NCI-H146 (cell line): ENCODE data around the gene TAOK1.
A peak's percentile ranks its signal among the peaks of the same experiment; 100 is the strongest.
"Not testable (repeated sequence)": the region's sequence is repeated elsewhere in the genome, so short reads cannot be mapped to it uniquely, and the experiment has no call there.

Experiments used
- DNase-seq: peaks from one replicate; lab custom pipeline; 2025; lab: John Stamatoyannopoulos, UW

TAOK1 gene

DNA sequence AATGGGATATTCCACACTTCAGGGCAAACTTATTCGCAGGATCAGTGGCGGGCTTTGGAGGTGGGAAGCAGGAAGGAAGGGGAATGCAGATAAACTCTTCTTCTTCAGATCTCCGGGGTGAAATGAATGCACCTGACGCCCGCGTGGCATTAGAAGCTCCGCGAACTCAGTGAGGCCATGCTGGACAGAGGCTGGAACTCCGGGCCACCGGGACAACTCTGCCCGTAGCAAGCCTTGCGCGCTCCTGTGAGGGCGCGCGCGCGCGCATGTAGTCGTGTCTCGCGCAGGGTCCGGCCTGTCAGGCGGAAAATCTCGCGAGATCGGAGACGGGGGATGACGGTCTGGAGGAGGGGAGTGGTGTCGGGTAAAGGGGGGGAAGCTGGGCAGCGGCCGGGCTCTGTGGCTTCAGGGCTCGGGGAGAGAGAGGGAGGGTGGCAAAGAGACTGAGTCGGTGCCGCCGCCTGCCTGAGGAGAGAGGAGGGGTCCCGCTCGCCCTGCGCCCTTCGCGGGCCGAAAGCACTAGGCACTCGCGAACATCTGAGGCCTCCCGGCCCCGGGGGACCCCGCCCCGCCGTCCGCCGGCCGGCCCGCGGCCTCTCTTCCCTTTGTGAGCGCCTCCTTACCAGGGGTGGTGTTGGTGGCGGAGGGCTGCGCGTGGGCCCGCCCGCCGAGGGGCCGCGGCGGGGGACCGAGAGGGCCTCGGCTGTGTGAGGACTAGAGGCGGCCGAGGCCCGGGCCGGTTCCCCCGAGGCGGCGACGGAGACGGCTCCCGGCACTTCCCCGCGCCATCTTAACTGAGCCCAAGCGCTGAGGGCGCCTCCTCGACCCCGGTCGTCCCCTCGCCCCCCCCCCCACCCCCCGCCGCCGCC is at the start of gene TAOK1:
TAOK1 (plus strand) TSS at position 382 of the 869 bp plus-strand sequence. CDS start 61,186 bp downstream, outside the sequence.
- peak; percentile 97 for DNase-seq

GRCh38 chr17:29341726-29342125 is 48.4 kb upstream of the TAOK1 start:
- DNase-seq: no peak

- DNase-seq: no peak
Measured at GRCh38 chr17:29342158-29342765, 47.9 kb upstream of the TAOK1 start.

DNA sequence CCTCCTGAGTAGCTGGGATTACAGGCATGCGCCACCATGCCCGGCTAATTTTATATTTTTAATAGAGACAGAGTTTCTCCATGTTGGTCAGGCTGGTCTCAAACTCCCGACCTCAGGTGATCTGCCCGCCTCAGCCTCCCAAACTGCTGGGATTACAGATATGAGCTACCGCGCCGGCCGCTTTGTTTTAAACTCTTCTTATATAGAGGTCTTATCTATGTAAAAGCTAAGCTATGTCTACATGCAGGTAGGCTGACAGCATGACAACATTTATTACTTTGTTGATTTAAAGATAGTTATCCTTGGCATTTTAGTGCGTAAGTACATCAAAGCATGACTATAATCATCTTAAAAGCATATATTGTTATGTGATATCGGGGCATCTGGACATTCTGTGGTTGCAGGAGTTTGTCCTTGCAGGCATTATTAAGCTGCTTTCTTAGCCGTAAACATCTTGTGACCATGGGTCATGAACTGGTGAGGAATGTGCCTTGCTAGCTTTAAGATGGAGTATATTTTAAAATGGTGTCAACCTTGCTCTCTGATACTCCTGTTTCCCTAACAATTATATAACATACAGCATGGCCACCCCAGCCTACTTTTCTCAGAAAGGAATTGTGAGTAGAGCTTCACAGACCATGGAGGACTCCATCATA is 45.8 kb upstream of the TAOK1 start:
- no peak for DNase-seq

- no peak for DNase-seq
Measured at GRCh38 chr17:29345066-29345465, 45.1 kb upstream of the TAOK1 start.

GRCh38 chr17:29345470-29345869 is 44.7 kb upstream of the TAOK1 start:
- not testable (repeated sequence) for DNase-seq

GRCh38 chr17:29346462-29346861 is 43.7 kb upstream of the TAOK1 start:
- DNase-seq: no peak

DNA sequence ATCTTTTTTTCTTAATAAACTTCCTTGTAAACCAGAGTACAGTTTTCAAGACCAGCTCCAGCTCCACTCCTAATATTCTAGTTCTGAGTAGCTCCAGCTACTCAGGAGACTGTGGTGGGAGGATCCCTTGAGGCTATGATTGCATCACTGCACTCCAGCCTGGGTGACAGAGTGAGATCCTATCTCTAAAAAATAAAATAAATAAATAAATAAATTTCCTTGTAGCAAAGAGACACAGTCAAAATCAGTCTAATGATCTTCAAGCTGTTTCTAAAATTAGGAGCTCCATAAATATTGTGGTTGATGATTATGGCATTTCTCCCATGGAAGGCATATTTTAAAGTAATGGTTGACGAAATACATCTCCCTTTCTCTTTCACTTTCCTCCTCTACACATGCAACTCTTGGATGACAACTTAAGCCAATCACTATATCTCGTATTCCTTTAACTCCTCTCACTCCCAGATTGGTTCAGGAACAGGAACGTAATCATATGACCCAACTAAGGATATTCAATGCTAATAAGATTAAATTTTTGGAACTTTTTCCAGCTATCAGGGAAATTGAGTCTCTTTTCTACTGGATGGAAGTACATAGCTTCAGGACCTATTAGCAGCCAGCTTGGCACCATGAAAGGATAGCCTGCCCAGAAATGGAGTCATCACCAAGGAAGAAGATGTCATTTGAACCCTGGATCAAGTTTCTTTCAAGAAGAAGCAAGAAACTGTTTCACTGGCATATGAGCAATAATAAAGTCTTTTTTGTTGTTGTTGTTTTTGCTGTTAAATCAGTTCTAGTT is 42.1 kb upstream of the TAOK1 start:
- DNase-seq: no peak

DNA sequence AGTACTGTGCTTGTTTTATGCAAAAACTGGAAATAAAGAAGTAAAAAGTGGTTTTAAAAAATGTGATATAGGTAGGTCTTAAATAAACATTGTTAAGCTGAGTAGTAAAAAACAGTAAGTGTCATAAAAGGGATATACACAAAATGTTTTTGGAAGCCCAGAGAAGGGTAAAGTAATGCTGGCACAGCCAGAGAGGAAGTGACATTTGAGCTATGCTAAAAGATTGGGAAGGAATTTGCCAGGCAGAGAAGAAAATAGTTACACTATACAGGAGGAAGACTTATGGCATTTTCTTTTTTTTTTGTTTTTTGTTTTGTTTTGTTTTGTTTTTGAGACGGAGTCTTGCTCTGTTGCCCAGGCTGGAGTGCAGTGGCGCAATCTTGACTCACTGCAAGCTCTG is 40.8 kb upstream of the TAOK1 start:
- no peak for DNase-seq

- DNase-seq: no peak
Measured at GRCh38 chr17:29352146-29352545, 38.0 kb upstream of the TAOK1 start.

- no peak for DNase-seq
Measured at GRCh38 chr17:29357232-29357631, 32.9 kb upstream of the TAOK1 start.

DNA sequence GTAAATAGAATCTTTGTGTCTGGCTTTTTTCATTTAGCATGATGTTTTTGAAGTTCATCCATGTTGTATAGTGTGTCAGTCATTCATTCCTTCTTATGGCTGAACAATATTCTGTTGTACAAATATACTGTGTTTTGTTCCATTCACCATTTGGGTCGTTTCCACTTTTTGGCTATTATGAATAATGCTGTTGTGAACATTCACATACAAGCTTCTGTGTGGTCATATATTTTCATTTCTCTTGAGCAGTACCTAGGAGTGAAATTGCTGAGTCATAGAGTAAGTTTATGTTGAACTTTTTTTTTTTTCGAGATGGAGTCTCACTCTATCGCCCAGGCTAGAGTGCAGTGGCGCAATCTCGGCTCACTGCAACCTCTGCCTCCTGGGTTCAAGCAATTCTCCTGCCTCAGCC is 32.3 kb upstream of the TAOK1 start:
- no peak for DNase-seq

DNA sequence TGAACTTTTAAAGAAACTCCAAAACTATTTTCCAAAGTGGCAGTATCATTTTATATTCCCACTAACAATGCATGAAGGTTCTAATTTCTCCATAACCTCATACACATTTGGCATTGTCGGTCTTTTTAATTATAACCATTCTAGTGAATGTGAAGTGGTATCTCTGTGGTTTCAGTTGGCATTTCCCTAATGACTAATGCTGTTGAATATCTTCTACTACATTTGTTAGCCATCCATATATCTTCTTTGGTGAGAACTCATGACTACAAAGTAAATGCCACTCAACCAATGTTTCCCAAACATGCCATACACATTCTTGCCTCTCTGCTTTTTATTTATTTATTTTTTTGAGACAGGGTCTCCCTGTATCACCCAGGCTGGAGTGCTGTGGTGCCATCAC is 31.7 kb upstream of the TAOK1 start:
- DNase-seq: no peak

GRCh38 chr17:29359777-29360176 is 30.4 kb upstream of the TAOK1 start:
- DNase-seq: no peak

- no peak for DNase-seq
Measured at GRCh38 chr17:29363716-29364115, 26.4 kb upstream of the TAOK1 start.

DNA sequence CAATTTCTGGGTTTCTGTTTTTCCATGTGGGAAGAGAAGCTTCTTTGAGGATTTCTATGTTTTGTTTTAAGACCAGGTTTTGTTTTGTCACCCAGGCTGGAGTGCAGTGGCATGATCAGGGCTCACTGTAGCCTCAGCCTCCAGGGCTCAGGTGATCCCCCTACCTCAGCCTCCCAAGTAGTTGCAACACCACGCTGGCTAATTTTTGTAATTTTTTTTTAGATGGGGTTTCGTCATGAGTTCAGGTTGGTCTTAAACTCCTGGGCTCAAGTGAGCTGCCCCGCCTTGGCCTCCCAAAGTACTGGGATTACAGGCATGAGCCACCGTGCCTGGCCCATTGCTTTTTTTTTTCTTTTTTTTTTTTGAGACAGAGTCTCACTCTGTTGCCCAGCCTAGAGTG is 25.5 kb upstream of the TAOK1 start:
- no peak for DNase-seq

DNA sequence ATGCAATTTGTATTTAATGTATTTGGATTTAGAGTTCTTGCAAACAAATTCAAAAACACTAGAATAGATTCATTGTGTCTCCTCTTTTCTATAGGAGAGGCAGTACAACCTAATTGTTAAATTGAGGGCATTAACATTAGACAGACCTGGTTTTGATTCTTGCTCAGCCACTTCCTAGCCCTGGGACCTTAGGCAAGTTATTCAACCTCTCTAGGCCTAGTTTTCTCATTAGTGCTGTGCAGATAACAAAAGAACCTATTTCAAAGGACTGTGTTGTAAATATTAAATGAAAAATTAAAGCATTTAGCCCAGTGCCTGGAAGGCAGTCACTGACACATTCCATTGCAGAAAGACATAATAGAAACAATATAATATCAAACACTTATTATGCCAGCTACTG is 22.0 kb upstream of the TAOK1 start:
- DNase-seq: no peak

- DNase-seq: no peak
Measured at GRCh38 chr17:29368926-29369325, 21.2 kb upstream of the TAOK1 start.

DNA sequence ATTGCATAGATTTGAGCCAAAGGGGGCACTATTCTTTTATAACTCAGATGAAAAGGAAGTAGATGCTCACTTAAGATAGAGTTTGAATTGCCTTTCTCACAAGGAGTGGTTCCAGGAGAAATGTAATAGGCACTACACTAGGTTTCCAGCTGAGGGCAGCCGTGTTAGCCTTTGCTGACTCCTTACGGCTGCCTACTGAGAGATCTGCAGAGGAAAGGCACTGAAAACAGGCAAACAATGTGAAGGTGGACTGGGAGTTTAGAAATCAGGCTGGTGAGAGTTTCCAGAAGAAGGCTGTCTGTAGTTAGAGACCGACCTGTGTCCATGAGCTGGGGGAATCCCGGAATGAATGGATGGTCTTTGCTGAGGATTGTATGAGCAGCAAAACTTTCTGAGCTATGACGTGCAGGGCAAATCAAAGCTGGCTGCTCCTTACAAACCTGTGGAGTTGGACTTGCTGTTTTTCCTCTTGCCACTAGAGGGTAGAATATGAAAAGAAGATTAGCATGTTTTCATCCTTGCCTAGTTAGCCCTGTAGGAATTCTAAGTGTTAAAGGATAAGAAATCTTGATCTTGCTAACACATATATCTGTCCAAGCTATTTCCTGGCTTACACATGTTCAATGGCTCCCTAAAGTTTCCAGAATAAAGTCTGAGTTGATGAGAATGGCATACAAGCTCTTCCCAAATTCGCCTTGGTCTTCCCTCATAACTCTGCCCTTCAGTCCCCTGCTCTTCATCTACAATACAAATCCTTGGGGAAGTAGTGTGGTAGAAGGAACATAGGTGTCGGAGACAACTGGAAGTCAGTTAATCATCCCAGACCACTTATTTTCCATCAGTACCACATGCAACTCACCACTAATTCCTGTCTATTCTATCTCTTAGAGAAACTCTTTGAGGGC is 20.1 kb upstream of the TAOK1 start:
- DNase-seq: peak; percentile 60

DNA sequence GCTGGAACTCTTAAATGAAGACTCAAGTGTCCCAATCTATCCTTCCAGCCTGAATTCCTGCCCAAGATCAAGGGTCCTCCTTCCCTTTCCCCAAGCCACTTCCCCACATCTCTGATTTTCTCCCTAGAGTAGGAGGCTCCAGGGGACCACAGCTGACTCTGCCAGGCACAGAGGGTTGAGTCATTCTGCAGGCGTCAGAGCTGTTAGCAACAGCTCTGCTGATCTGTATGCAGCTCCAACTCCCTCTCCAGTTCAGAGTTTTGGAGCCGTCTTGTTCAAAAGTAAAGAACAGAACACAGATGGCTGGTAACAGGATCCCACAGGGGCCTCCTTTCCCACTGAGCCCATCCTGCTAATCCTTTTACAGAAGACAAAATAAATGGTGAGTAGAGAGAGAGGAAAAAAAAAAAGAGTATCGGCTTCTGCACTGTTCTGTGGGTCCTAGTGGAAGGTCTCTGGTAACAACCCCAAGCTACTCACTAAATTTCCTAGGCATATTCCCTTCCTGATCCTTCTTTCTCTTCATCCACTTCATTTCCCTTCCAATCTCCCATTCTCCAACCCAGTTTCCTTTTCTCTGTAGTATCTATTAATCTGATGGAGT is 13.4 kb upstream of the TAOK1 start:
- DNase-seq: no peak

GRCh38 chr17:29378500-29378899 is 11.7 kb upstream of the TAOK1 start:
- no peak for DNase-seq
